ENCODE measurements around the gene PPP4R2. TPM values are rescaled to one million over a fixed set of nuclear protein-coding genes. Genes with fewer than 3 reads are reported as not detected.
"Not testable (repeated sequence)": the region's sequence is repeated elsewhere in the genome, so short reads cannot be mapped to it uniquely, and the experiment has no call there.

The PPP4R2 gene
- total and polyA plus RNA-seq, 12 donors = 9.8 to 75.4 (median 47.9) TPM

GRCh38 chr3:72999951-73000350 is 3.3 kb downstream of the PPP4R2 start:
- H3K27me3 ChIP-seq = no peaks in the 10 kb centered on the region
- no peak for ATAC-seq
- H3K4me1 ChIP-seq = peaks cover 0 to 75% (median 60%) of the 10 kb centered on the region in 9 donors
- intact Hi-C loops (cut with DNase I) = loop anchor here in 9 of 10 donors (2.0 to 10.0 kb wide), 10 partner anchors 37 to 155 kb away; partner anchors contain the start of gene SHQ1 (in 2 of the 9)
- peaks cover 0 to 61% (median 0%) of the 10 kb centered on the region in 9 donors for H3K36me3 ChIP-seq
- no peaks in the 10 kb centered on the region for H3K9me3 ChIP-seq
- H3K4me3 ChIP-seq = peak overlapping the region in 8 of 10 donors; percentile 9 to 97 (median 92)
- 37 to 41% methylated on average over 2 of the region's 2 CpGs for WGBS, 2 donors
- no peak for DNase-seq
- no peak for TF ChIP-seq CTCF (IDR thresholded peaks at IDR 0.05)
- peak overlapping the region in 3 of 10 donors; percentile 7 to 99 (median 98) for H3K27ac ChIP-seq

GRCh38 chr3:73003050-73003449 is 6.4 kb downstream of the PPP4R2 start:
- H3K4me1 ChIP-seq = peaks cover 0 to 83% (median 63%) of the 10 kb centered on the region in 9 donors
- H3K4me3 ChIP-seq, ATAC-seq, H3K27me3 ChIP-seq, DNase-seq, H3K27ac ChIP-seq, H3K9me3 ChIP-seq: not testable (repeated sequence)
- intact Hi-C loops (cut with DNase I) = loop anchor here in 3 of 10 donors (2.0 to 10.0 kb wide), 4 partner anchors 34 to 62 kb away; no protein-coding TSS in a partner anchor
- 80 to 82% methylated on average over 8 of the region's 8 CpGs for WGBS, 2 donors
- peaks cover 0 to 88% (median 8%) of the 10 kb centered on the region in 9 donors for H3K36me3 ChIP-seq

GRCh38 chr3:73004316-73004715 is 7.7 kb downstream of the PPP4R2 start:
- intact Hi-C loops (cut with DNase I) = loop anchor here in 2 of 10 donors (5.0 to 10.0 kb wide), 3 partner anchors 33 to 53 kb away; no protein-coding TSS in a partner anchor
- H3K27ac ChIP-seq = no peak overlapping the region
- DNase-seq (no peak), ATAC-seq (no peak)
- TF ChIP-seq CTCF (IDR thresholded peaks at IDR 0.05) = no peak
- H3K27me3 ChIP-seq = no peaks in the 10 kb centered on the region
- H3K36me3 ChIP-seq = peaks cover 0 to 83% (median 8%) of the 10 kb centered on the region in 9 donors
- peaks cover 0 to 83% (median 60%) of the 10 kb centered on the region in 9 donors for H3K4me1 ChIP-seq
- no peak overlapping the region for H3K4me3 ChIP-seq
- no peaks in the 10 kb centered on the region for H3K9me3 ChIP-seq
- 61 to 65% methylated on average over 4 of the region's 4 CpGs for whole genome bisulfite sequencing, 2 donors

- H3K36me3 ChIP-seq = peaks cover 0 to 67% (median 8%) of the 10 kb centered on the region in 9 donors
- H3K4me3 ChIP-seq = no peak overlapping the region
- intact Hi-C loops (cut with DNase I) = loop anchor here in 2 of 10 donors (5.0 to 10.0 kb wide), 2 partner anchors 34 to 47 kb away; no protein-coding TSS in a partner anchor
- H3K27ac ChIP-seq = peak overlapping the region in 1 of 10 donors; percentile 14
- peaks cover 0 to 83% (median 41%) of the 10 kb centered on the region in 9 donors for H3K4me1 ChIP-seq
- no peaks in the 10 kb centered on the region for H3K27me3 ChIP-seq
- DNase-seq (no peak), ATAC-seq (no peak)
- H3K9me3 ChIP-seq = no peaks in the 10 kb centered on the region
- 36 to 39% methylated on average over 6 of the region's 6 CpGs for WGBS, 2 donors
- TF ChIP-seq CTCF (IDR thresholded peaks at IDR 0.05) = no peak
Measured at GRCh38 chr3:73007992-73008712, 11.5 kb downstream of the PPP4R2 start.
